HEK293T (cell line): Measurements from ENCODE around the gene TUBAL3.

Source experiments
- CTCF ChIA-PET: fragments of 350-600 bp; formaldehyde crosslinking; extraction: SDS; loops from one replicate; lab custom pipeline; 2021; ENCODE audit warnings: antibody characterized with exemption, inconsistent platforms; lab: Yijun Ruan, JAX
- POLR2A ChIA-PET: fragments of 350-600 bp; formaldehyde crosslinking; extraction: SDS; loops from one replicate; lab custom pipeline; 2020; ENCODE audit warnings: antibody characterized with exemption, inconsistent platforms; lab: Yijun Ruan, JAX
- DNase-seq: peaks from one replicate; pipeline ENCODE4 v3.0.0; 2012; ENCODE audit warnings: mixed read lengths; ENCODE audit errors: extremely low spot score
- ARNT ChIP-seq: fragments of 450-650 bp; IDR thresholded peaks from 2 replicates; pipeline ENCODE4 v1.6.1; 2017; ENCODE audit warnings: mild to moderate bottlenecking
- BHLHE40 ChIP-seq: fragments of 450-650 bp; IDR thresholded peaks from 2 replicates; pipeline ENCODE4 v1.6.1; 2016; ENCODE audit warnings: mild to moderate bottlenecking, moderate library complexity, borderline replicate concordance
- CTBP1 ChIP-seq: fragments of 450-650 bp; IDR thresholded peaks from 2 replicates; pipeline ENCODE4 v1.6.1; 2016; ENCODE audit warnings: borderline replicate concordance
- ELF4 ChIP-seq: fragments of 450-650 bp; IDR thresholded peaks from 2 replicates; pipeline ENCODE4 v1.6.1; 2017; ENCODE audit warnings: antibody characterized with exemption
- FOXA1 ChIP-seq: fragments of 450-650 bp; IDR thresholded peaks from 2 replicates; pipeline ENCODE4 v1.6.1; 2016; ENCODE audit warnings: mild to moderate bottlenecking
- FOXK2 ChIP-seq: fragments of 450-650 bp; IDR thresholded peaks from 2 replicates; pipeline ENCODE4 v1.6.1; 2016; ENCODE audit warnings: mild to moderate bottlenecking
- FOXM1 ChIP-seq: fragments of 450-650 bp; IDR thresholded peaks from 2 replicates; pipeline ENCODE4 v1.6.1; 2017; ENCODE audit warnings: mild to moderate bottlenecking, borderline replicate concordance
- HDGF ChIP-seq: fragments of 450-650 bp; IDR thresholded peaks from 2 replicates; pipeline ENCODE4 v1.6.1; 2017; ENCODE audit warnings: antibody characterized with exemption, borderline replicate concordance
- L3MBTL2 ChIP-seq: fragments of 450-650 bp; conservative IDR thresholded peaks from 2 replicates; pipeline ENCODE4 v1.6.1; 2016; ENCODE audit warnings: mild to moderate bottlenecking
- LEF1 ChIP-seq: fragments of 450-650 bp; IDR thresholded peaks from 2 replicates; pipeline ENCODE4 v1.6.1; 2017; ENCODE audit warnings: mild to moderate bottlenecking, borderline replicate concordance
- NFRKB ChIP-seq: fragments of 450-650 bp; IDR thresholded peaks from 2 replicates; pipeline ENCODE4 v1.6.1; 2016; ENCODE audit warnings: mild to moderate bottlenecking, moderate library complexity
- PKNOX1 ChIP-seq: fragments of 450-650 bp; IDR thresholded peaks from 2 replicates; pipeline ENCODE4 v1.6.1; 2016
- SP1 ChIP-seq: fragments of 450-650 bp; IDR thresholded peaks from 2 replicates; pipeline ENCODE4 v1.6.1; 2017
- SUZ12 ChIP-seq: fragments of 450-650 bp; IDR thresholded peaks from 2 replicates; pipeline ENCODE4 v1.6.1; 2016; ENCODE audit warnings: mild to moderate bottlenecking
- TARDBP ChIP-seq: fragments of 450-650 bp; IDR thresholded peaks from 2 replicates; pipeline ENCODE4 v1.6.1; 2016
- ZNF384 ChIP-seq: fragments of 450-650 bp; IDR thresholded peaks from 2 replicates; pipeline ENCODE4 v1.6.1; 2016

Gene TUBAL3

GRCh38 chr10:5433182-5433581, 28.6 kb upstream of the TUBAL3 start:
- no peak for DNase-seq
- POLR2A ChIA-PET = no interaction called here
- TF ChIP-seq SP1 (no peak), LEF1 (no peak), HDGF (no peak), CTBP1 (no peak), PKNOX1 (no peak), NFRKB (no peak), BHLHE40 (no peak), SUZ12 (no peak), FOXA1 (no peak), FOXK2 (no peak)
- CTCF ChIA-PET = interaction anchor here (1.0 to 1.3 kb wide), 2 partner anchors 9 to 583 kb away, joined by 3 to 4 read pairs; no protein-coding TSS in a partner anchor

- DNase-seq = no peak
- CTCF ChIA-PET = interaction anchor here (0.7 kb wide), 1 partner anchor 673 kb away, joined by 7 read pairs; no protein-coding TSS in a partner anchor
- TF ChIP-seq L3MBTL2 (no peak), FOXK2 (no peak), LEF1 (no peak), TARDBP (no peak), PKNOX1 (no peak), ZNF384 (no peak), BHLHE40 (no peak), FOXA1 (no peak), ARNT (no peak), HDGF (no peak), ELF4 (no peak), SUZ12 (no peak), FOXM1 (no peak), NFRKB (no peak), CTBP1 (no peak), SP1 (no peak)
- POLR2A ChIA-PET = no interaction called here
These were observed 23.5 kb upstream of the TUBAL3 start for GRCh38 chr10:5428133-5428532.

- DNase-seq = no peak
- ChIA-PET POLR2A (no interaction called here), CTCF (interaction anchor here (1.1 to 2.0 kb wide), 2 partner anchors 9 to 17 kb away, joined by 3 to 7 read pairs; no protein-coding TSS in a partner anchor)
- no peak for TF ChIP-seq FOXM1
- TF ChIP-seq ELF4 = no peak
These were observed 20.1 kb upstream of the TUBAL3 start for GRCh38 chr10:5424751-5425150.

GRCh38 chr10:5423771-5424170, 19.1 kb upstream of the TUBAL3 start:
- POLR2A ChIA-PET = no interaction called here
- TF ChIP-seq FOXA1 (no peak), FOXK2 (no peak), BHLHE40 (no peak), CTBP1 (no peak), TARDBP (no peak), ELF4 (no peak), PKNOX1 (no peak), SP1 (no peak), HDGF (no peak), LEF1 (no peak)
- DNase-seq = no peak
- CTCF ChIA-PET = interaction anchor here (1.2 to 2.0 kb wide), 2 partner anchors 10 to 206 kb away, joined by 3 to 7 read pairs; no protein-coding TSS in a partner anchor

GRCh38 chr10:5419466-5420094, 15.0 kb upstream of the TUBAL3 start:
- TF ChIP-seq ELF4 (no peak), LEF1 (no peak), BHLHE40 (no peak), HDGF (no peak), FOXM1 (no peak), NFRKB (no peak), SP1 (no peak), FOXA1 (no peak), SUZ12 (no peak), PKNOX1 (no peak)
- DNase-seq = no peak
- CTCF ChIA-PET = no interaction called here
- POLR2A ChIA-PET = no interaction called here

- POLR2A ChIA-PET = no interaction called here
- no peak for DNase-seq
- TF ChIP-seq FOXA1 (no peak), LEF1 (no peak), ELF4 (no peak), ARNT (no peak), SUZ12 (no peak), CTBP1 (no peak), NFRKB (no peak), ZNF384 (no peak), BHLHE40 (no peak), FOXK2 (no peak), PKNOX1 (no peak), L3MBTL2 (no peak), TARDBP (no peak), HDGF (no peak), FOXM1 (no peak), SP1 (no peak)
- CTCF ChIA-PET = no interaction called here
These were observed 14.0 kb upstream of the TUBAL3 start for GRCh38 chr10:5418584-5418983.
